ENCODE data around the gene NUDCD3.

The NUDCD3 gene

DNA sequence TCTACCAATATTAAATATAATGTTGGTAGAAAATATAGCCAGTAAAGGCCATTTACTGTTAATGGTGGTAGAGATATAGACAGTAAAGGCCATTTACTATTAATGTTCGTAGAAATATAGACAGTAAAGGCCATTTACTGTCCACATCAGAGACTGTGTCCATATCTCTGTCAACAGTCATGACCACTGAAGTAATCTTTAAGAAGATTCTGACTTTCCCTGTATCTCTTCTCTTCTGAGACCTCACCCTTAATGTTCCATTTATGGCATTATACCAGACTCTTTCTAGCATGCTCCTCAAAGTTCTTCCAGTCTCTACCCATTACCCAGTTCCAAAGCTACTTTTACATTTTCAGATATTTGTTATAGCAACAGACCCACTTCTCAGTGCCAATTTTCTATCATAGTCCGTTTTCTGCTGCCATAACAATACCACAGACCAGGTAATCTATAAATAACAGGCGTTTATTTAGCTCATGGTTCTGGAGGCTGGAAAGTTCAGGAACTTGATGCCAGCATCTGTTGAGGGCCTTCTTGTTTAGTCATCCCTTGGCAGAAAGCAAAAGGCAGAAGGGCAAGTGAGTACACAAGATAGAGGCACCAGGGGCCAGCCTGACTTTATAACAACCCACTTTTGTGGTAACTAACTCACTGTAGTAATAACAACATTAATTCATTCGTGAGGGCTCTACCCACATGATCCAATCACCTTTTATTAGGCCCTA, 7.9 kb upstream of the NUDCD3 start:
- TF ChIP-seq, protein P1, sequence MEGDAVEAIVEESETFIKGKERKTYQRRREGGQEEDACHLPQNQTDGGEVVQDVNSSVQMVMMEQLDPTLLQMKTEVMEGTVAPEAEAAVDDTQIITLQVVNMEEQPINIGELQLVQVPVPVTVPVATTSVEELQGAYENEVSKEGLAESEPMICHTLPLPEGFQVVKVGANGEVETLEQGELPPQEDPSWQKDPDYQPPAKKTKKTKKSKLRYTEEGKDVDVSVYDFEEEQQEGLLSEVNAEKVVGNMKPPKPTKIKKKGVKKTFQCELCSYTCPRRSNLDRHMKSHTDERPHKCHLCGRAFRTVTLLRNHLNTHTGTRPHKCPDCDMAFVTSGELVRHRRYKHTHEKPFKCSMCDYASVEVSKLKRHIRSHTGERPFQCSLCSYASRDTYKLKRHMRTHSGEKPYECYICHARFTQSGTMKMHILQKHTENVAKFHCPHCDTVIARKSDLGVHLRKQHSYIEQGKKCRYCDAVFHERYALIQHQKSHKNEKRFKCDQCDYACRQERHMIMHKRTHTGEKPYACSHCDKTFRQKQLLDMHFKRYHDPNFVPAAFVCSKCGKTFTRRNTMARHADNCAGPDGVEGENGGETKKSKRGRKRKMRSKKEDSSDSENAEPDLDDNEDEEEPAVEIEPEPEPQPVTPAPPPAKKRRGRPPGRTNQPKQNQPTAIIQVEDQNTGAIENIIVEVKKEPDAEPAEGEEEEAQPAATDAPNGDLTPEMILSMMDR (conservative IDR thresholded peaks at IDR 0.05), result no peak
- no peak overlapping the region for H3K27ac ChIP-seq

DNA sequence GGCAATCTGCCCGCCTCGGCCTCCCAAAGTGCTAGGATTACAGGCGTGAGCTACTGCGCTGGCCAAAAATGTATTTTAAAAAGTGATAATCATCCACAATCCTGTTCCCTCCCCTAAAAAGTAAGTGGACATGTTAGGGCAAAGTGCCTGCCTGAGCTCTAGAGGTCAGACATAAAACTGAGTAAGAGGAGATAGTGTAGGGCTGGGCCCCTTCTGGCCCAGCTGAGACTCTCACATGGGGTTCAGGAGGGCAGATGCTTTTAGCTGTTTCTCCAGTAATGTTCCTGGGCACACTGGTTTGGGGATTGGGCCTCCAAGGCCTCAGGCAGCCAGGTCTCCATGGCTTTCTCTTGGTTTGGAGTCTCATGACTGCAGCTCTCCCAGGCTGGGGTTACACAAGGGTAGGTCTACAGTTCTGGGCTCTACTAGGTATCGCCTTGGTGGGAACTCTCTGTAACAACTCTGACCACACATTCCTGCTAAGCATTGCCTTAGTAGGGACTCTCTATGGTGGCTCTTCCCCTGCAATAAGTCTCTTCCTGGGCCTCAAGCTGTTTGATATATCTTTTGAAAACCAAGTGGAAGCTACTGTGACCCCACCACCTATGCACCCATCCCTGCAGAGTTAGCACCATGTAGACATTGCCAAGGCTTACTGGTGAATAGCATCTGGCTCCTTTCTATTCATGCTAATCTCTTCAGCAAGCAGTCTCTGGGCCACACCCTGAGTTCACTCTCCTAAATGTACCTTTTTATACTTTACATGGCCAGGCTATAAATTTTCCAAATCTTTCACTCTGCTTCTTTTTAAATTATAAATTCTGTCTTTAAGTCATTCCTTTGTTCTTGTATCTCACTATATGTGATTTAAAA, 6.9 kb upstream of the NUDCD3 start:
- no peak overlapping the region for H3K27ac ChIP-seq
- TF ChIP-seq, protein P1 (conservative IDR thresholded peaks at IDR 0.05), result no peak

DNA sequence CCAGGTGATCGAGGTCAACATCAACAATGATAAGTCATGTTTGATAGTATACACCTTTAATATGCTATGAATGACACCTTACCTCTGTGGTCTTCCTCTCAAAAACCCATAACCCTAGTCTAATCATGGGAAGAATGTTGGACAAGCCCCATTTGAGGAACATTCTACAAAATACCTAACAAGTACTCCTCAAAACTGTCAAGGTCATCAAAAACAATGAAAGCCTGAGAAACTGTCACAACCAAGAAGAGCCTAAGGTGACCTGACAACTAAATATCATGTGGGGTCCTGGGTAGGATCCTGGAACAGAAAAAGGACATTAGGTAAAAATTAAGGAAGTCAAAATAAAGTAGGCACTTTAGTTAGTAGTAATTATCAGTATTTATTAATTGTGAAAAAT, 5.9 kb upstream of the NUDCD3 start:
- H3K27ac ChIP-seq, result no peak overlapping the region
- TF ChIP-seq, protein P1 (conservative IDR thresholded peaks at IDR 0.05), result no peak

DNA sequence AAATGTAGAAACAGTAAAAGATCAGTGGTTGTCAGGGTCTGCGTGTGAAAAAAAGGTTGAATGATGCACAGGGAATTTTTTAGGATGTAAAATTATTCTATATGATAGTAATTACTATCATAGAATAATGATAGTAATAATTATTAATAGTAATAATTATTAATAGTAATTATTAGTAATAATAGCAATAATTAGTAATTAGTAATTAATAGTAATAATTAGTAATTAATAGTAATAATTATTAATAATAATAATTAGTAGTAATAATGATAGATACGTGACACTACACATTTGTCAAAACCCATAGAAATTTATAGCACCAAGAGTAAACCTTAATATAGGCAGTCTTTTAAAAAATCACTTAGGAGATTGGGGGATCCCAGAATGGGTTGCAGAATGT, 4.5 kb upstream of the NUDCD3 start:
- TF ChIP-seq, protein P1 (conservative IDR thresholded peaks at IDR 0.05), result no peak
- no peak overlapping the region for H3K27ac ChIP-seq

DNA sequence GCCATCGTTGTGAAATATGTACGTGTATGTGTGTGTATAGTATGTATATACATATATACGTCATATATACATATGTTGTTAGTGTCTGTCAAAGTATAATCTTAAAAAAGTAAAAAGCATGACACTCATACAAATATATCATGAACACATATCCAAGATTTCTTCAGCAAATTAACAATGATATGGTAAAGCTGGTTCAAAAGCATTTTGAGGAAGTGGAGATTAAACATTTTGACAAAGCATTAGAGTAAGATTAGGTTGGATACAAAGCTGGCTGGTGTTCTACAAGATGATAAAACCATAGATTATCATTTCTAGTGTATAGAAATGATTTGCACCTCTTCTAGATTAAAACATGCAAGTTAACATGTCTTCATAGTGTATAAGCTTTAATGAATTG, 771 bp upstream of the NUDCD3 start:
- TF ChIP-seq, protein P1 (conservative IDR thresholded peaks at IDR 0.05), result no peak

DNA sequence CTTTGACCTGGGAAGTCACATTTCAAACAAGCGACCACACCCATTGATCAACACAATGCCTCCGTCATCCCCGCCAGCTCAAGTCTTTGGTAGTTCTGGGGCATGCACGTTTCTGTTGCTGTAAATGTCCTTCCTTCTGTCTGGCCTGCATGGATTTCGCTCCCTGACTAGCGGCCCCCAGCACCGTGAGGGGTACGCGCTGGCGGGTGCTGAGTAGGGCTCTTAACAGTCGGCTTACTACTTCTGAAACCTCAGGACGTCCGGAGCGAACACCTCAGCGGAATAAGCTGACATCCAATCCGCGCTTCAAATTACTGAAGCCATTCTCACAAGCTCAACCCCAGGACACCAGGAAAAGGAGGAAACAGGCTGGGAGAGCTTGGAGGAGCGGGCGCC, 505 bp downstream of the NUDCD3 start:
- H3K27ac ChIP-seq, result peak overlapping the region; percentile 99
- TF ChIP-seq, protein P1 (conservative IDR thresholded peaks at IDR 0.05), result no peak

More for the DNA sequence above, 771 bp upstream of the NUDCD3 start:
- peak overlapping the region; percentile 99 for H3K27ac ChIP-seq

DNA sequence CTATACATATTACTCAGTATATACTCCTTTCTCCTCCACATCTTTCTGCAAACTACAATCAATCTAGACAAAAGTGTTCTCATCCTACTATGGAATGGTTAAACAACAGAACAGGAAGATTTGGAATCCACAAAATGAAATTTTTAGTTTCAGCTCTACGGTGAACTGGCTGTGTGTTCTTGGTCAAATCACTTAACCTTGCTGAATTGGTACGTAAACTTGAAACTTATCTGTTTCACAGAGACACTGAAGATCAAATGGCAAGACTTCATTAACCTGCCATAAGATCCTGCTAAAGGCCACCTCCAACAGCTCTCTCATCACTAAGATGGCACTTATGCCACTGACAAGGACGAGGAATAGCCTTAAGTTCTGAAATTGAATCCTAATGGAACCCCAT, 1.5 kb downstream of the NUDCD3 start:
- peak overlapping the region; percentile 99 for H3K27ac ChIP-seq
- TF ChIP-seq, protein P1 (conservative IDR thresholded peaks at IDR 0.05), result no peak
